GM18520 (cell line): ENCODE data around the gene INPP5D.
A peak's percentile ranks its signal among the peaks of the same experiment; 100 is the strongest.

Source experiments
- ATAC-seq: cut with Tn5 transposase; IDR thresholded peaks from one replicate; pipeline ENCODE4 v1.9.1; 2021; ENCODE audit not compliant: unreplicated experiment

Gene INPP5D

GRCh38 chr2:233075141-233075965 lies 15.2 kb downstream of the INPP5D start:
- ATAC-seq, result no peak

- no peak for ATAC-seq
These were observed 15.8 kb downstream of the INPP5D start for GRCh38 chr2:233075966-233076339.

GRCh38 chr2:233076749-233077148 lies 16.6 kb downstream of the INPP5D start:
- ATAC-seq, result no peak

- peak; percentile 41 for ATAC-seq
These were observed 19.3 kb downstream of the INPP5D start for GRCh38 chr2:233079473-233079877.

GRCh38 chr2:233079953-233080835 lies 20.1 kb downstream of the INPP5D start:
- ATAC-seq, result no peak

- no peak for ATAC-seq
These were observed 20.7 kb downstream of the INPP5D start for GRCh38 chr2:233080836-233081229.

- ATAC-seq, result no peak
These were observed 21.1 kb downstream of the INPP5D start for GRCh38 chr2:233081232-233081730.

GRCh38 chr2:233081731-233082221 lies 21.6 kb downstream of the INPP5D start:
- no peak for ATAC-seq

- ATAC-seq, result peak; percentile 33
These were observed 22.2 kb downstream of the INPP5D start for GRCh38 chr2:233082222-233082930.

GRCh38 chr2:233082931-233083755 lies 23.0 kb downstream of the INPP5D start:
- ATAC-seq, result no peak

- no peak for ATAC-seq
These were observed 23.6 kb downstream of the INPP5D start for GRCh38 chr2:233083782-233084181.

- no peak for ATAC-seq
These were observed 24.3 kb downstream of the INPP5D start for GRCh38 chr2:233084488-233084887.

- no peak for ATAC-seq
These were observed 25.1 kb downstream of the INPP5D start for GRCh38 chr2:233085037-233085838.

- no peak for ATAC-seq
These were observed 25.7 kb downstream of the INPP5D start for GRCh38 chr2:233085839-233086150.

- no peak for ATAC-seq
These were observed 27.6 kb downstream of the INPP5D start for GRCh38 chr2:233087713-233088112.

GRCh38 chr2:233088972-233089345 lies 28.8 kb downstream of the INPP5D start:
- ATAC-seq, result no peak

- no peak for ATAC-seq
These were observed 29.7 kb downstream of the INPP5D start for GRCh38 chr2:233089851-233090250.

GRCh38 chr2:233090879-233091278 lies 30.7 kb downstream of the INPP5D start:
- no peak for ATAC-seq

GRCh38 chr2:233091595-233092375 lies 31.6 kb downstream of the INPP5D start:
- no peak for ATAC-seq
